Endometrial microvascular endothelial cells (primary cell): Measurements from ENCODE around the gene ADD1. TPM values are rescaled to one million over a fixed set of nuclear protein-coding genes. Genes with fewer than 3 reads are reported as not detected.

ENCODE experiments used
- in situ Hi-C: cut with HindIII; loops from 2 replicates; pipeline ENCODE4 v1.10.0; 2017; ENCODE audit warnings: low sequenced_read_pairs, low pct_unique_long_range_greater_than_20kb; ENCODE audit errors: inconsistent ontology term
- total RNA-seq: library from RNA; depleted of rRNA; stranded (reverse); fragments of >200 nt; gene quantifications from one replicate; pipeline ENCODE4 v1.2.3, GENCODE V29; 2015; ENCODE audit errors: inconsistent ontology term

The ADD1 gene
- total RNA-seq, 1 donor from 2014 or later: 182 TPM

DNA sequence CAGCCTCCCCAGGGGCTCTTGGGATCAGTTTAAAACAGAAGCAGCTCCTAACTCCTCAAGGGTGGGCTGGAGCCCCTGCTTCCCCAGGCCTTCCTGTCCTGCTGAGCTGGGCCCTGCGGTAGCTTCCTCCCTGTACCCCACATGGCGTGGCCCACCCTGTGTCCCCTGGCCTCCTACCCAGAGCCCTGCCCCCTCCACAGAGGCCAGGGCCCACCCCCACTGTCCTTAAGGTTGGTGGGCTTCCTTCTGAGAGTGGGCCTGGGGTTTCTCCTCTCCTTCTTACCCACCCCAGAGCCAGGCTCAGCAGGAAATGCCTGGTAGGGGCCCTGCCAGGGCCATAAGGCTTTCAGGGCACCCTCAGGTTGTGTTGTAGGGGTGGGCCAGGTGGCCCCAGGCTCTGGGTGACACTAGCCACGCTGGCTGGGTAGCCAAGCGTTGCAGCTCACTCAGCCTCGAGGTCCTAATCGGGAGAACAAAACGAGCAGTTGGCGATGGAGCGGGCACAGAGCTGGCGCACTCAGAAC, 39.1 kb upstream of the ADD1 start:
- in situ Hi-C loops: no loop called here

DNA sequence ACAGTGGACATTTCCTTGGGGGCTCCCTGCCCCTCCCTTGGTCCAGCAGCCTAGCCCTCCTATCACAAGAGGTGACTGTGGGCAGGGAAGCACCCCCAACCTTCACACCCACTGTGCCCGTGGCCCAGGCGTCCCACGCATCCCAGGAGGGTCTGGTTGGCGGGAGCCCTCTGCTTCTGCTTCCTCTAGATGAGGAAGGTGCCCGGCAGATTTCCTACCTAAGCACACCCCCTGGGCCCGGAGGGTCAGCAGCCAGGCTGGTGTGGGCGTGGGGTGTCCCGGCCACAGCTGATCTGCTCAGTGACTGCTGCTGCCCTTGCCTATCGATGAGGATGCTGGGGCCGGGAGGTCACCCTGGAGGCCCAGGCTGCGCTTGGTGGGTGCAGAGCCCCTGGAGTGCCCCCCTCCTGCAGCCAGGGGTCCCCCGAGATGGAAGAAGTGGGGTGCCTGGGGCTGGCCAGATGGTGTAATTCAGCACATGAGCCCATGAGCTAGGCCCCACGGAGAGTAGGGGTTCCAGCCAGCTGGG, 38.6 kb upstream of the ADD1 start:
- in situ Hi-C loops: no loop called here

DNA sequence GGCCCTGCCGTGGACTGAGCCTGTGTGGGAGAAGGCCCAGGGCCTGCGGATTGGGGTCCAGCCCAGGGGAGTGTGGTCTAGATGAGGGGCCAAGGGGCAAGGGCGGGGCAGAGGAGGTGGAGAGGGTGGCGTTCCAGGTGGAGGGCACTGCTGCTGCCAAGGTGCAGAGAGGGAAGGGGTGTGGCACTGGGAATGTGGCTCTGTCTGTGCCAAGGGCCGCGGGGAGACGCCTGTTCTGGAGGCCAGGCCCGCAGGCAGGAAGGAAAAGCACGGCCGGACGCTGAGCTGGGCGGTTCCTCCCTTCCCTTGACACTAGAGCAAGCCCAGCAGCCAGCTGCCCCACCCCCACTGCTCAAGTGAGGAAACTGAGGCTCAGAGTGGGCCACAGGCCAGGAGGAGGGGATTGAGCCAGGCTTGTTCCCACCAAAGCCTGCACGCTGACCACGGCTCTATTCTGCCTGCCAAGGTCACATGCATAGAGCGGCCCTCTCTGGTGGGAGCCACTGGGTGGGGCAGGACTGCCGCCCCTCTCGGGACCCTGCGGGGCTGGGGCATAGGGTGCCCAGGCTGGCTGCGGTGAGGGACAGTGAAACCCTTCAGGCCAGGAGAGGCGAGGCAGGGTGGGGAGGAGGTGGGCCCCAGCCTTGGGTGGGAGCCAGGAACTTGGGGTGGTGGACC, 37.8 kb upstream of the ADD1 start:
- in situ Hi-C loops: no loop called here

GRCh38 chr4:2806390-2807355, 37.0 kb upstream of the ADD1 start:
- in situ Hi-C loops: no loop called here

DNA sequence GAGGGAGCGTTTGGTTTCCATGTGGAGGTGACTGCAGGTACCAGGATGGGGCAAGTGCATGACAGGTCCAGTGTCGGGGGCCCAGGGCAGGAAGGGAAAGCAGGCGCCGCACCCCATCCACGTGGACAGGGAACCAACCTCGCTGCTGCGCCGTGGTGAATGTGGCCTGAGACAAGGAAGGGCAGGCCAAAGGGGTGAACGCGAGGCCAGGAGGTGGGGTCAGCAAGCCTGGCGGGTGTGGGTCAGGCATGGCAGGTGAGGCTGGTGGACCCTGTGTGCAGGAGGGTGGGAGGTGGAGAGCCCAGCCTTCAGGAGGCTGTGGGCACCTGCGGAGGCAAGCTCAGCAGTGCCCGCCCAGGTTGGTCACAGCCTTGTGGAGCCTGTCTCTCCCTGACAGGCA, 36.1 kb upstream of the ADD1 start:
- in situ Hi-C loops: no loop called here

DNA sequence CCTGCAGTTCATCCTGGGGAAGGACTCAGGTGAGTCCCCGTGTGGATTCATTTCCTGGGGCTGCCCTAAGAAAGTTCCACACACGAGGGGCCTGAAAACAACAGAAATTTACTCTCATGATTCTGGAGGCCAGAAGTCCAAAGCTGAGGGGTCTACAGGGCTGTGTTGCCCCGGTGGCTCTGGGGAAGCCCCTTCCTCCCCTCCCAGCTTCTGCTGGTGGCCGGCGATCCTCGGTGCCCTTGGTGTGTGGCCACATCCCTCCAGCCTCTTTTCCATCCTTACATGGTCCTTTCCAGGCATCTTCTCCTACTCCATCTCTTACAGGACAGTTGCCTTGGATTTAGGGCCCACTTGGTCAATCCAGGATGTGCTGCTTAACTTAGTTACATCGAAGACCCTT, 35.6 kb upstream of the ADD1 start:
- in situ Hi-C loops: no loop called here

DNA sequence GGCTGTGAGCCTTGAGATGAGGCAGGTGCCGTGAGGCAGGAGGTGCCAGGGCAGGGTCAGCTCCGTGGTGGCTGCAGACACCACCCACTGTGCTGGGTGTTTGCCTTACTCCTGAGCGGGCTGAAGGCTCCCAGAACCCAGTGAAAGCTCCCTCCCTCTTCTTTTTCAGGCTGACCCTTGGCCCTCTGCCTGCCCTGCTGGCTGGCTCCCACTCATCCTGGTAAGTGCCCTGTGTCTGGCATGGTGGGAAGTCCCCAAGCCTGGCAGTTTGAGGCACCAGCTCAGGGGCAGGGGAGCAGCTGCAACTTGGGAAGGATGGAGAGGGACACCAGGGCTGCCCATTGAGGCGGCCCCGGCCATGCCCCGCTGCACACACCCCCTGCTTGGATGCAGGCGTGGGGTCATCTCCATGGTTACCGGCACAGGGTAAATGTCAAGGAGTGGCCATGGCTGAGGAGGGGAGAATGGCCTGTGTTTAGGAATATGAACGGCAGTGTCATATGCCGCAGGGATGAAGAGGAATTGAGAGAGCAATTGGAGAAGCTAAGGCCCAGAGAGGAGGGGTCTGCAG, 33.9 kb upstream of the ADD1 start:
- in situ Hi-C loops: no loop called here

GRCh38 chr4:2810388-2810787, 33.3 kb upstream of the ADD1 start:
- in situ Hi-C loops: no loop called here

DNA sequence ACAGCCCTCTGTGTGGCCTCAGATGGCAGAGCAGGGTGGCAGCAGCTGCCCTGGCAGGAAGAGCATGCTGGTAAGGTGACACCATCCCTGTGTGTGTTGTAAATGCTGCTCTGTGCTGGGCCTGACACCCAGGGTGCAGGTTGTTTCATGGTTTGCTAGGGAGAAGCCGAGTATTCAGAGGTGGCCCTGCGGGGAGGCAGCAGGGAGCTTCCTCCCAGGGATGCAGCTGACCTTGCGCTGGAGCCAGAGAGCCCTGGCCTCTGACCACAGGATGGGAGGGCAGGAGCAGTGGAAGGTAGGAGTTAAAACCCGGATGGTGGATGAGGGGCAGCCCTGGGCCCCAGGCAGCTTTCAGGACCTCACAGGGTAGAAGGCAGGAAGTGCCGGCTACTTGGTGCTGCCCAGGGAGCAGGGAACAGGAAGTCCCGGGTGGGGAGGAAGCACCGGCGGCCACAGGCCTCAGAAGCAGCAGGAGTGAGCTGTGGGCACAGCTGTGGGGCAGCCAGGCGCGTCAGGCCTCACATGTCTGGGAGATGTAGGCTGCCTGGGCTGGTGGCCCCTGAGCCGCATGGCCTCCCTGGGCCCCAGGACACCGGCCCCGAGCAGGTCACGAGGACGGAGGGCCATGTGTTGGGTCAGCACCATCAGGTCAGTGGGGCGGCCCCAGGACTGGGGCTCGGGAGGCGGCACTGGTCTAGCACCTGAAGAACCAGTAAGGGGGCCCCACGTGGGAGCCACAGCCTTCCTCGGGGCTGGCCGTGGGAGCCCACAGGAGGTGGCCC, 31.6 kb upstream of the ADD1 start:
- in situ Hi-C loops: no loop called here

DNA sequence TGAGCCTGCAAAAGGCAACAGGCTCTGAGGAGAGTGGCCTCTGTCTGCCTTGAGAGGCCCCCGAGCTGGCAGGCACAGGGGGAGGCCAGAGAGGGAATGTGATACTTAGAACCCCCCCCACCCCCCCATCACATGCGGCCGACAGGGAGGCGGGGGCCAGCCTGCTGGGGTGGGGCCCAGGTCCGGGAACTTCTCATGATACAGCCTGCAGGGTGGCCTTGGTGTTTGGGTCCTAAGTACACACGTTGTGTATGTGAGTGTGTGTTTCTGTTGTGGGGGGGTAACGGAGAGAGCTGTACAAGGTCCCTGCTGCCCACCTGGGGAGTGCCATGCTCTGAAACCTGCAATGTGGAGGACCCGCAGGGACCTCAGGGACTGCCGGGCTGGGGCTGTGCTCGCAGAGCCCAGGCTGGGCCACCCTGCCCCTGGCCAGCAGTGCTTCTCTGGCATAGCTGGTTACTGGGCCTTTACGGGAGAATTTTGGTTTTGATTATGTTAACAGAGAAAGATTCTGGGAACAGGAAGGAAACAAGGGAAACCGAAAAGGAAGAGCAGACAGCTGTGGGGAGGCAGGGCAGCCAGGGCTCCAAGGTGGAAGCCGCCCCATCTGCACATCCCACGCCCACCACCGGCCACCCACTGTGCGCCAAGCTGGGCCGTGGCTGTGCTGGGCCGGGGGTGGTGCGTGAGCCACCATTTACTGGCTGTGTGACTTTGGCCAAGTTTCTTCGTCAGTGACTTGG, 30.9 kb upstream of the ADD1 start:
- in situ Hi-C loops: no loop called here

- in situ Hi-C loops: no loop called here
Measured at GRCh38 chr4:2813446-2814405, 29.9 kb upstream of the ADD1 start.

DNA sequence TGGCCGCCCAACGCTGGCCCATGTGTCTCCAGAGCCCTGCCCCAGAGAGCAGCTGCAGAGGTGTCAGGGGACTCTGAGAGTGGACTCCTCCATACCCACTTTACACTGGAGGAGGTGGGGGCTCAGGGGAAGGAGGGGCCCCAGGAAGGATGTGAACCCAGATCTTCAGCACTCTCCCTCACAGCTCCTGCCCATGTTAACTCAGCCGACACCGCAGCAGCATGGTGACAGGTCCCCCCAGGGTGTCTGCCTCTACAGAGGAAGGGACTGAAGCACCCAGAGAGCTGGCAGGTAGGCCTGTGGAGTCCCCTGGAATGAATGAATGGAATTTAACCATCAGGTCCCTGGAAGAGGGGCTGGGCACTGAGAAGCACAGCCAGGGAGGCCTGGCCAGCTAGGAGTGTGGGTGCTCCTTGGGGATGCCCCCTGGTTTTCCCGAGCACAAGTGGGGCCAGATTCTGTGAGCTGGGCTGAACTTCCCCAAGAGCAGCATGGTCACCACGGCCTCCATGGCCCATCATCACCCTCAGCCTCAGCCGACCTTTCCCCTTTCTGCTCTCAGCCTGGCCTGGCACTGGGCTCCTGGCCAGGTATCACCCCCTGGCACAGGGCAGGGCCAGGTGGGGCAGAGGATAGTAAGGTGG, 28.9 kb upstream of the ADD1 start:
- in situ Hi-C loops: no loop called here

DNA sequence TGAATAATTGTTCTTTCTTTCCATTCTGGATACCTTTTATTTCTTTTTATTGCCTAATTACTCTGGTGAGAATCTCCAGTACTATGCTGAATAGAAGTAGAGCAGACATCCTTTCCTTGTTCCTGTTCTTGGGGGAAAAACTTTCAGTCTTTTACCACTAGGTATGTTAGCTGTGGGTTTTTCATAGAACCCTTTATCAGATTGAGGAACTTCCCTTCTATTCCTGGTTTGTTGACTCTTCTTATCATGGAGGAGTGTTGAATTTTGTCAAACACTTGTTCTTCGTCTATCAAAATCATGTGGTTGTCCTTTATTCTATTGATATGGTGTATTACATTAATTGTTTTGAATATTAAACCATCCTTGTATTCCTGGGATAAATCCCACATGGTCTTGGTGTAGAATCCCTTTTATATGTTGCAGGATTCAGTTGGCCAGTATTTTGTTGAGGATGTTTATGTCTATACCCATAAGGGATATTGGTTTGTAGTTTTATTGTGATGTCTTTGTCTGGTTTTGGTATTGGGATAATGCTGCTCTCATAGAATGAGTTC, 27.2 kb upstream of the ADD1 start:
- in situ Hi-C loops: no loop called here

DNA sequence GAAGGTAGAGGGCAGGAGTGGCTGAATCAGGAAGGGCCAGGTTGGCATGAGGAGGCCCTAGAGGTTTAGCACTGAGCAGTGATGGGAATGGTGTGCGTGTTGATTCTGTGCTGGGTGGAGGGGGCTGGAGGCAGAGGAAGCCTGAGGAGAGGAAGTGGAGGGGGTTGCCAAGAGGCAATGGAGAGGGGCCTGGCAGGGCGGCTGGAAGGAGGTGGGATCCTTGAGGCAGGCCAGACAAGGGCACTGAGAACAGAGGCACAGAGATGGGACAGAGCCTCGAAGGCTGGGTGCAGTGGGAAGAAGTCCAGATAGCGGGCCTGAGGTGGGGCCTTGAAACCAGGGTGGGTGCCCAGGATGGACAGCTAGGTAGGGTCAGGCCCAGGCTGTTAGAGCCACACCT, 26.5 kb upstream of the ADD1 start:
- in situ Hi-C loops: no loop called here

GRCh38 chr4:2817701-2818350, 25.8 kb upstream of the ADD1 start:
- in situ Hi-C loops: no loop called here
